ENCODE measurements around the gene TMEM184C. TPM values are rescaled to one million over a fixed set of nuclear protein-coding genes. Genes with fewer than 3 reads are reported as not detected.

TMEM184C gene
- total RNA-seq, result 10 to 100 TPM; 21.8 to 27.9 TPM
- polyA plus RNA-seq, result 10 to 100 TPM; 12.6 to 27.9 (median 16.6) TPM
- total RNA-seq, result 17.7 to 68.9 (median 43.6) reads per million in 6 experiments

DNA sequence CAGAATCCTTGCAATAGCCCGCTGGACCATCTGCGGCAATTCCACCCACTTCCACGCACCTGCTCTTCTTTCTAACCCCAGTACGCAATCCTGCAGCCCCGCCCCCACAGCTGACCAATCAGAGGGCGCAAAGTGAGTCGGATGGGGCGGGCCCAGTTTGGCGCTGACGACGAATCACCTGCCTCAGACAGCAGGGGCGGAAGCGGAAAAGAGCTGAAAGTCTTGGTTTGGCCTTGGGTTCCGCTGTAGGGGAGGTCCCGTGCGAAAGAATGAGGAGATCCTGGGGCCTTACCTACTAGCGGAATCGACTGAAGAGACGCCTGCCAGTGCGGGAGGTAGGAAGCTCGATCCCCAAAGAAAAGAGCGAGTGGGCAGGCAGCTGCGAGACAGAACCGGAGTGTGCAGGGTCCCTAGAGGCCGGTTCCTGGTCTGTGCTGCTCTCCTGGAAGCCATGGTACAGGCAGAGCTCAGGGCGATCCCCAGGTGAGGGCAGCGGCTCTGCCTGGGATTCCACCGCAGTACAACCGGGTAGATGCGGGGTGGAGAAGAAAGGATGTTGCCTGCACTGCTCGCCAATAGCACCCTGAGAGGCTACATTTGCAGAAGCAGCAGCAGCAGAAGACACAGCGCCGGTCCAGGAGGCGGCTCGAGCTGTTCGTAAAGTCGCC, at the start of gene TMEM184C:
TSS of gene TMEM184C (plus strand) at position 225 of the 668 bp plus-strand sequence. CDS start 560 bp downstream, outside the sequence.
- POLR2A ChIA-PET, result interaction anchor here (0.6 to 3.3 kb wide), 9 partner anchors 10 to 826 kb away, joined by 3 to 54 read pairs (median 4); partner anchors contain the start of genes ARHGAP10, NR3C2 and PRMT9
- H3K36me3 Mint-ChIP-seq, result peaks cover 3 to 22% (median 6%) of the 10 kb centered on the region in 3 donors
- H3K4me1 Mint-ChIP-seq, result peaks cover 22 to 52% (median 36%) of the 10 kb centered on the region in 4 donors
- H3K4me3 Mint-ChIP-seq, result peak within 1 kb of the TSS; percentile 92 to 99 (median 96)
- peak; percentile 95 to 99 (median 98) for DNase-seq
- no peaks in the 10 kb centered on the region for H3K9me3 Mint-ChIP-seq
- ATAC-seq, result peak; percentile 93 to 96
- peak within 1 kb of the TSS; percentile 95 to 99 (median 98) for H3K27ac Mint-ChIP-seq
- peaks cover 0 to 10% (median 0%) of the 10 kb centered on the region in 5 donors for H3K27me3 Mint-ChIP-seq

DNA sequence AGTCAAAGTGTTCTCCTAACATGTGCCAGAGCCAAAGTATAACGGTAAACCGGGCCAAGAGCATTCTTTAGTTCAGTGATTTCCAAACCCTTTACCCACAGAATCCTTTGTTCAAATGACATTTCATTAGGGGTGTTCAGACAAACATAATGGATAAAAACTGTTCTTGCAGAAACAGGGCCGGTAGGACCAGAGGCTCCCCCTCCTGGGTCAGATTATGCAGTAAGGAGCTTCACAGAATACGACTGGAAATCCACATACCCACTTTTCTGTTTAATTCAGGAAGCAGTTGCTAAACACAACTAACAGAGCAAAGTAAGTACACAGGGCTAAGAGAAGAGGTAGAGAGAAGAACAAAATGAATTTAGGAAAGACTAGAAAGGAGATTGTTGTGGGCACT, 46.6 kb upstream of the TMEM184C start:
- POLR2A ChIA-PET, result no interaction called here

DNA sequence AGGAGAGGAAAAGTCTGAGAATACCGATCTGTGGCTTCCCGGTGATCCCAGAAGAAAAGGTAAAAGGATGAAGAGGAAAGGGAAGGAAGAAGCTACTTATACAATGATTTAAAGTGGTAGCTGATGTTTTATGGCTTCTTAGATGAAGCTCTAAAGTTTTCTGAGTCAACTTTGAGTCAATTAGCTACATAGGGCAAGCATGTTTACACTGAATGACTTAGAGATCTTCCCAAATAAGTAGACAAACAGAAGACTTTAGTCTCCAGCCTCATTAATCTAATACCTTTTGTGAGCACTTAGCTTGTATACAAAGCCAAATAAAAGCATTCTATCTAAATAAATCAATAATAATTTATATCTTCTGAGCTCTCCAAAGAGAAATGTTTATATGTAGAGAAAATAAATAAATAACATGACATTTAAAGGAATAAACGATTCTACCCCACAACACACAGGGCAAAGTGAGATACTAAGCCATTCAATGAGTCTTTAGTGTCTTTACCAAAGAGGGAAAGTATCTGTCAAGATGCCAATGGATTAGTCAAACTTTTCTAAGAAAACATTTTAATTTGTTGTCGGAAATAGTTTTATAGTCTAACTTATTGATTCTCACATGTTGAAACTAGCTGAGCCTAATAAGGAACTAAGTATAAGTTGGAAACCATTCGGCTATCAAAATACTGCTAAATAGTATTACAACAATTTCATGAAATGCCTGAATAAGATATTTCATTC, 46.0 kb upstream of the TMEM184C start:
- H3K4me1 Mint-ChIP-seq, result peaks cover 0 to 2% (median under 1%) of the 10 kb centered on the region in 4 donors
- H3K27ac Mint-ChIP-seq, result no peak overlapping the region
- peaks cover 0 to 6% (median 0%) of the 10 kb centered on the region in 9 donors for H3K9me3 Mint-ChIP-seq
- no peak overlapping the region for H3K4me3 Mint-ChIP-seq
- POLR2A ChIA-PET, result no interaction called here
- peaks cover 0 to 2% (median 0%) of the 10 kb centered on the region in 3 donors for H3K36me3 Mint-ChIP-seq
- DNase-seq (no peak), ATAC-seq (no peak)
- H3K27me3 Mint-ChIP-seq, result peaks cover 5 to 21% (median 10%) of the 10 kb centered on the region in 5 donors

More for the DNA sequence above, 46.6 kb upstream of the TMEM184C start:
- H3K27me3 Mint-ChIP-seq, result peaks cover 5 to 21% (median 9%) of the 10 kb centered on the region in 5 donors
- H3K4me1 Mint-ChIP-seq, result no peaks in the 10 kb centered on the region
- no peaks in the 10 kb centered on the region for H3K36me3 Mint-ChIP-seq
- peaks cover 0 to 6% (median 0%) of the 10 kb centered on the region in 9 donors for H3K9me3 Mint-ChIP-seq
- ATAC-seq (no peak), DNase-seq (no peak)
- H3K27ac Mint-ChIP-seq, result no peak overlapping the region
- no peak overlapping the region for H3K4me3 Mint-ChIP-seq

DNA sequence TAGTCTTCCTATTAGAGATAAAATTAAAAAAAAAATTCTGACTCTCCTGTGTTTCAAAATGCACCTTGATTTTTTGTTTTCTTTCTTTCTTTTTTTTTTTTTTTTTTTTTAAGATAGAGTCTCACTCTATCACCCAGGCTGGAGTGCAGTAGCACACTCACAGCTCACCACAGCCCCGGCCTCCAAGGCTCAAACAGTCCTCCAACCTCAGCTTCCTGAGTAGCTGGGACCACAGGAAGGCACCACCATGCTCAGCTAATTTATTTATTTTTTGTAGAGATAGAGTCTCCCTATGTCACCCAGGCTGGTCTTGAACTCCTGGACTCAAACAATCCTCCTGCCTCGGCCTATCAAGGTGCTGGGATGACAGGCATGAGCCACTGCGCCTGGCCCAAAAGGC, 41.1 kb upstream of the TMEM184C start:
- no peak for DNase-seq
- peak overlapping the region in 1 of 10 donors; percentile 2 for H3K27ac Mint-ChIP-seq
- peaks cover 0 to 9% (median 5%) of the 10 kb centered on the region in 3 donors for H3K36me3 Mint-ChIP-seq

DNA sequence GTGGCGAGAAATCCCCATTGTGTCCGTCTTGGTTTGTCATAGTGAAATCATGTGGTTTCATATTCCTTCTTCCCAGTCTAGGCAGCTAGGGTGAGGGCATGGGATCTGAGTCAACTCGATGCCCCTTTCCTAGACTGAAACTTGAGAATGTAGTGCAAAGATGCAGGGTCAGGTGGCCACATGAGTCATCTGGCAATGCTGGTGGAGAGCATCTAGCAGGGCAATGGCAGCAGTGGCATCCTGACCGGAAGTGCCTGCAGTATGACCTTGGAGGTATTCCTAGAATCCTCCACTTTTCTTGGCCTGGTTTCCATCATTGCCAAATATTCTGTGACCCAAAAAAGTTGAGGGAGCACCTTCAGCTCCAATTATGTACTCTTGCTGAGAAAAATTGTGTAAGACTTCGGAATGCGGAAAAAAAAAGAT, 39.1 kb upstream of the TMEM184C start:
- ATAC-seq (no peak), DNase-seq (no peak)
- POLR2A ChIA-PET, result no interaction called here
- H3K4me1 Mint-ChIP-seq, result peaks cover 0 to 2% (median under 1%) of the 10 kb centered on the region in 4 donors
- H3K4me3 Mint-ChIP-seq, result no peak overlapping the region
- no peak overlapping the region for H3K27ac Mint-ChIP-seq
- H3K36me3 Mint-ChIP-seq, result peaks cover 0 to 9% (median 5%) of the 10 kb centered on the region in 3 donors
- peaks cover 0 to 9% (median 4%) of the 10 kb centered on the region in 5 donors for H3K27me3 Mint-ChIP-seq
- H3K9me3 Mint-ChIP-seq, result peaks cover 0 to 4% (median 0%) of the 10 kb centered on the region in 9 donors

More for the DNA sequence above, 41.1 kb upstream of the TMEM184C start:
- Mint-ChIP-seq H3K4me3 (no peak overlapping the region), H3K27me3 (peaks cover 0 to 9% (median 4%) of the 10 kb centered on the region in 5 donors), H3K4me1 (peaks cover 0 to 2% (median under 1%) of the 10 kb centered on the region in 4 donors), H3K9me3 (peaks cover 0 to 4% (median 0%) of the 10 kb centered on the region in 9 donors)
- POLR2A ChIA-PET, result no interaction called here
- ATAC-seq, result no peak

DNA sequence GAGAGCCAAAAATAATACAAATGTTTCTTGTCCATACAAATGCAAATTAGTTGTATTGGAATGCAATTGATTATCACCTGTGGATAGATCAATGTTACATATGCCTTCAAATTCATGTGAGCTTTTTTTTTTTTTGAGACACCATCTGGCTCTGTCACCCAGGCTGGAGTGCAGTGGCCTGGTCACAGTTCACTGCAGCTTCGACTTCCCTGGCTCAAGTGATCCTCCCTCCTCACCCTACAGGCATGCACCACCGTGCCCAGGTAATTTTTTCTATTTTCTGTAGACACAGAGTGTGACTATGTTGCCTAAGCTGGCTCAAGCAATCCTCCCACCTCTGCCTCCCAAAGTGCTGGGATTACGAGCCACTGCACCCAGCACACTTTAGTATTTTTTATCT, 38.6 kb upstream of the TMEM184C start:
- DNase-seq (no peak), ATAC-seq (no peak)
- Mint-ChIP-seq H3K9me3 (peaks cover 0 to 4% (median 0%) of the 10 kb centered on the region in 9 donors), H3K27me3 (peaks cover 0 to 7% (median 4%) of the 10 kb centered on the region in 5 donors), H3K36me3 (peaks cover 0 to 9% (median 5%) of the 10 kb centered on the region in 3 donors), H3K27ac (peak overlapping the region in 1 of 10 donors; percentile 54), H3K4me3 (no peak overlapping the region), H3K4me1 (peaks cover 0 to 2% (median under 1%) of the 10 kb centered on the region in 4 donors)
- POLR2A ChIA-PET, result no interaction called here

GRCh38 chr4:147580396-147580795, 36.8 kb upstream of the TMEM184C start:
- H3K27me3 Mint-ChIP-seq, result peaks cover 0 to 9% (median 7%) of the 10 kb centered on the region in 5 donors
- POLR2A ChIA-PET, result no interaction called here
- H3K4me3 Mint-ChIP-seq, result no peak overlapping the region

DNA sequence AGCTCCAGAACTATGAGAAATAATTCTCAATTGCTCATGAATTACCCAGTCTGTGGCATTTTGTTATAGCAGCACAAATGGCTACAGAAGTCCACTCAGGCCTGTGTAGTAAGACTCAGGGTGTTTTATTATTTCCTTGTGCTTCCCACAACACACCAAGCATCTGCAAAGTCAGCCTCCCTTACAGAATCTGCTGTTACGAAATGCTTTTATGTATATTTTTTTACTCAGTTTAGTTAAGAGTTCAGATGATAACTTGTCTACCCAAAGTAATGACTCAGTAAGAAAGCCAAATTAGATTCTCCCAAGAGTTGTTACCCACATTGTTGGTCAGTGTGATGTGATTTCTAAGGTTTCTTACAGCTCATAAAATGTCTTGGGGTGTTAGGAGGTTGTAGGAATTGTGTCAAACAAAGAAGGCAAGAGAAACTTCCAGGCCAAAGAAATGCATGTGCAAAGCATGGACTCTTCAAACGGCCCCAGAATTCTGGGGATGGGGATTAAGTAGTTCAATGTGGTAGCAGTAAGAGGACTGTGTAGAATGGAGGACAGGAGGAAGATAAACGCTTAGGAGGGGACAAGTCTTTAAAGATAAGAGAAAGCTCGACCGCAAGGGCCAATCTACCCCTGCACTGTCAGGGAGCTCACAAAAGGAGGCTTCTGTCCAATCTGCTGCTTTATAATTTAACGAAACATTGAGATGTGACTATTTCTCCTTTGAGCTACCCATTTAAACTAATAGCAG, 35.4 kb upstream of the TMEM184C start:
- peaks cover 0 to 24% (median 7%) of the 10 kb centered on the region in 9 donors for H3K9me3 Mint-ChIP-seq
- H3K36me3 Mint-ChIP-seq, result peaks cover 0 to 19% (median 14%) of the 10 kb centered on the region in 3 donors
- ATAC-seq (no peak), DNase-seq (no peak)
- no peak overlapping the region for H3K27ac Mint-ChIP-seq
- POLR2A ChIA-PET, result no interaction called here
- H3K4me3 Mint-ChIP-seq, result no peak overlapping the region
- H3K4me1 Mint-ChIP-seq, result no peaks in the 10 kb centered on the region
- H3K27me3 Mint-ChIP-seq, result peaks cover 0 to 10% (median 6%) of the 10 kb centered on the region in 5 donors

More at GRCh38 chr4:147580396-147580795, 36.8 kb upstream of the TMEM184C start:
- Mint-ChIP-seq H3K27ac (no peak overlapping the region), H3K9me3 (peaks cover 0 to 19% (median 5%) of the 10 kb centered on the region in 9 donors), H3K4me1 (peaks cover 0 to 2% (median under 1%) of the 10 kb centered on the region in 4 donors), H3K36me3 (peaks cover 0 to 16% (median 12%) of the 10 kb centered on the region in 3 donors)
- ATAC-seq (no peak), DNase-seq (no peak)

GRCh38 chr4:147582386-147583060, 34.7 kb upstream of the TMEM184C start:
- ATAC-seq (no peak), DNase-seq (no peak)
- POLR2A ChIA-PET, result no interaction called here
- Mint-ChIP-seq H3K27ac (no peak overlapping the region), H3K27me3 (peaks cover 0 to 9% (median 6%) of the 10 kb centered on the region in 5 donors), H3K4me1 (no peaks in the 10 kb centered on the region), H3K9me3 (peaks cover 0 to 24% (median 7%) of the 10 kb centered on the region in 9 donors), H3K36me3 (peaks cover 0 to 19% (median 14%) of the 10 kb centered on the region in 3 donors), H3K4me3 (no peak overlapping the region)

DNA sequence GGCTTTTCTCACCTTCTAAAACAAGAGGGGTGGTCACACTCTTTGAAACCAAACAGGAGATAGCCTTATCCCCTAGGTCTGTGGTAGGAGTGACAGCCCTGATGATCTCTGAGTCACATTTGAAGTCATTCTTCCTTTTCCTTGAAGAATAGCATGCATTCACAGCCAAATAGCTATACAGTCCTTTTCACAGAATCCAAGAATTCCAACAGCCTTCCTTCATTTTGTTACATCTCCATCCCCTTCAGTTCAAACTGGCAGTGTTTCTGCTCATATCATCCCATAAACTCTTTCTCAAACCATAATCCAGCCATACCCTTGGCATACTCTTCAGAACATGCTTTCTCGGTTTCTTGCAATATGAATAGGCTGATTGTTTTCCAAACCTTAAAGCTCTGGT, 33.3 kb upstream of the TMEM184C start:
- ATAC-seq, result no peak
- Mint-ChIP-seq H3K27ac (no peak overlapping the region), H3K4me3 (no peak overlapping the region), H3K27me3 (peaks cover 0 to 9% (median 6%) of the 10 kb centered on the region in 5 donors), H3K4me1 (no peaks in the 10 kb centered on the region), H3K9me3 (peaks cover 0 to 24% (median 7%) of the 10 kb centered on the region in 9 donors), H3K36me3 (peaks cover 0 to 19% (median 14%) of the 10 kb centered on the region in 3 donors)
- POLR2A ChIA-PET, result no interaction called here
- no peak for DNase-seq

- H3K27me3 Mint-ChIP-seq, result peaks cover 0 to 6% (median 4%) of the 10 kb centered on the region in 5 donors
- POLR2A ChIA-PET, result no interaction called here
- peaks cover 0 to 24% (median 7%) of the 10 kb centered on the region in 9 donors for H3K9me3 Mint-ChIP-seq
- peaks cover 0 to 2% (median 0%) of the 10 kb centered on the region in 4 donors for H3K4me1 Mint-ChIP-seq
- H3K36me3 Mint-ChIP-seq, result peaks cover 0 to 12% (median 10%) of the 10 kb centered on the region in 3 donors
- no peak overlapping the region for H3K4me3 Mint-ChIP-seq
- no peak for ATAC-seq
- no peak overlapping the region for H3K27ac Mint-ChIP-seq
- no peak for DNase-seq
Observed at GRCh38 chr4:147586032-147586431, 31.2 kb upstream of the TMEM184C start.
